Measurements from ENCODE around the gene KIF26A. TPM values are rescaled to one million over a fixed set of nuclear protein-coding genes. Genes with fewer than 3 reads are reported as not detected.
A peak's percentile ranks its signal among the peaks of the same experiment; 100 is the strongest.

Gene KIF26A
- polyA plus RNA-seq, 1 of the 3 experiments (the other 2 are of a cell fraction): 1.7 TPM

DNA sequence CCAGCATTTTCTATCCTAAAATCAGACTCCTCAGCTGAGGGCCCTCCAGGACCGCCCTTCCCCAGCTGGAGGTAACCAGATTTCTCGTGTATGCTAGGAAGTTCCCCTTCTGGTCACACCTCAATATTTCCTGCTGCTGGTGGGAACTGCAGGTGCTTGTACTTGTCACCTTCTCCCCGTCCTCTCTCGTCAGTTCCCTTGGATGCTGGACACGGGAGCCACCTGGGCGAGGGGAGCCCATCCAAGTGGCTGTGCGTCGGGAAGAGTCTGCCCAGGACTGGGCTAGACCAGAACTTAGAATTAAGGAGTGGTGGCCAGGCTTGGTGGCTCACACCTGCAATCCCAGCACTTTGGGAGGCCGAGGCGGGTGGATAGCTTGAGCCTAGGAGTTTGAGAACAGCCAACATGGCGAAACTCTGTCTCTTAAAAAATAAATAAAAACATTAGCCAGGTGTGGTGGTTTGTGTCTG is 23.2 kb upstream of the KIF26A start (continued):
- TF ChIP-seq, protein P1, sequence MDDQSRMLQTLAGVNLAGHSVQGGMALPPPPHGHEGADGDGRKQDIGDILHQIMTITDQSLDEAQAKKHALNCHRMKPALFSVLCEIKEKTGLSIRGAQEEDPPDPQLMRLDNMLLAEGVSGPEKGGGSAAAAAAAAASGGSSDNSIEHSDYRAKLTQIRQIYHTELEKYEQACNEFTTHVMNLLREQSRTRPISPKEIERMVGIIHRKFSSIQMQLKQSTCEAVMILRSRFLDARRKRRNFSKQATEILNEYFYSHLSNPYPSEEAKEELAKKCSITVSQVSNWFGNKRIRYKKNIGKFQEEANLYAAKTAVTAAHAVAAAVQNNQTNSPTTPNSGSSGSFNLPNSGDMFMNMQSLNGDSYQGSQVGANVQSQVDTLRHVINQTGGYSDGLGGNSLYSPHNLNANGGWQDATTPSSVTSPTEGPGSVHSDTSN (IDR thresholded peaks at IDR 0.05): no peak

DNA sequence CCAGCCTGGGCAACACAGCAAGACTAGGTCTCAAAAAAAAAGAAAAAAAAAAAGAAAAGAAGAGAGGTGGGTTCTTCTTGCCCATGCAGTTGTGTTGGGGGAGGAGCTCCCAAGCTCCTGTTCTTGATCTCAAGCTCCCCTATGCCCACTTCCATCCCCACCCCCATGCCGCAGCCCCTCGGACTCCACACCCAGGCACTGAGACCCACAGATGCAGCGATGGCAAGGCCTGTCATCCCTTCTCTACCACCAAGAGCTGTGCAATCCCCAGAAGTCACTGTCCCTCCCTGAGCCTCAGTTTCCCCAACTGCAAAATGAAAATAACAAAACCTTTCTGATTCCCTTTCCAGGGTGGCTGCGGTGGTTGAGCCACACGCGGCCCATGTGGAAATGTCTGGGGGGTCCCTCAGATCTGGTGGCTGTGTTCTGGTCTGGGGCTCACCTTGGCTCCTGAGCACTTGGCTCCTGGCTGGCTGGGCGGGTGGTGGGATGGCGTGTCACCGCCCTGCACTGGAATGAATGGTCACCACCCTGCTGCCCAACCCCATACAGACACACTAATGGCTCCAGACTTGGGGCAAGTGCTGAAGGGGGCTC is 22.6 kb upstream of the KIF26A start:
- Histone ChIP-seq H3K4me1 (ENCODE audit: control insufficient read depth in 1 of 2, insufficient read depth in 2 of 2, low read depth in 1 of 2, low read length in 1 of 2) (peaks cover 0 to 3% of the 10 kb centered on the region in 2 experiments; a peak in 1 of 4 replicates), H3K79me2 (ENCODE audit: insufficient read depth) (no peaks in the 10 kb centered on the region), H3K27ac (ENCODE audit: low read depth in 2 of 2, low read length in 1 of 2) (no peak overlapping the region), H3K9me3 (no peaks in the 10 kb centered on the region), H3K9ac (no peak overlapping the region), H3K4me3 (ENCODE audit: low read depth in 2 of 2, low read length in 1 of 2) (no peak overlapping the region), H3K4me2 (no peak overlapping the region), H2AFZ (ENCODE audit: low read depth) (no peak overlapping the region), H3K36me3 (replicated peaks in 1 of 2; ENCODE audit: control insufficient read depth in 1 of 2, insufficient read depth in 2 of 2, low read length in 1 of 2) (no peaks in the 10 kb centered on the region), H3K9me2 (no peaks in the 10 kb centered on the region), H4K20me1 (ENCODE audit: insufficient read depth) (no peaks in the 10 kb centered on the region), H3F3A (replicated peaks; ENCODE audit: insufficient read depth) (no peaks in the 10 kb centered on the region), H3K27me3 (ENCODE audit: insufficient read depth) (no peaks in the 10 kb centered on the region)
- DNase-seq: peak; percentile 27
- TF ChIP-seq MEF2A (IDR thresholded peaks at IDR 0.05; ENCODE audit: borderline replicate concordance, low read depth): no peak
- TF ChIP-seq NRF1 (IDR thresholded peaks at IDR 0.05; ENCODE audit: low read depth, low read length): no peak
- TF ChIP-seq FOSL2 (IDR thresholded peaks at IDR 0.05; ENCODE audit: borderline replicate concordance, low read depth): no peak
- TF ChIP-seq JUND (IDR thresholded peaks at IDR 0.05): no peak
- TF ChIP-seq, protein P2, sequence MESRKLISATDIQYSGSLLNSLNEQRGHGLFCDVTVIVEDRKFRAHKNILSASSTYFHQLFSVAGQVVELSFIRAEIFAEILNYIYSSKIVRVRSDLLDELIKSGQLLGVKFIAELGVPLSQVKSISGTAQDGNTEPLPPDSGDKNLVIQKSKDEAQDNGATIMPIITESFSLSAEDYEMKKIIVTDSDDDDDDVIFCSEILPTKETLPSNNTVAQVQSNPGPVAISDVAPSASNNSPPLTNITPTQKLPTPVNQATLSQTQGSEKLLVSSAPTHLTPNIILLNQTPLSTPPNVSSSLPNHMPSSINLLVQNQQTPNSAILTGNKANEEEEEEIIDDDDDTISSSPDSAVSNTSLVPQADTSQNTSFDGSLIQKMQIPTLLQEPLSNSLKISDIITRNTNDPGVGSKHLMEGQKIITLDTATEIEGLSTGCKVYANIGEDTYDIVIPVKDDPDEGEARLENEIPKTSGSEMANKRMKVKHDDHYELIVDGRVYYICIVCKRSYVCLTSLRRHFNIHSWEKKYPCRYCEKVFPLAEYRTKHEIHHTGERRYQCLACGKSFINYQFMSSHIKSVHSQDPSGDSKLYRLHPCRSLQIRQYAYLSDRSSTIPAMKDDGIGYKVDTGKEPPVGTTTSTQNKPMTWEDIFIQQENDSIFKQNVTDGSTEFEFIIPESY (IDR thresholded peaks at IDR 0.05; ENCODE audit: borderline replicate concordance, low read depth): no peak
- no peak for TF ChIP-seq YY1 (IDR thresholded peaks at IDR 0.05; ENCODE audit: low read depth)
- no peak for TF ChIP-seq SMC3 (IDR thresholded peaks at IDR 0.05; ENCODE audit: low read depth, low read length)
- no peak for TF ChIP-seq RCOR1 (IDR thresholded peaks at IDR 0.05; ENCODE audit: low read length)
- no peak for TF ChIP-seq TEAD4 (IDR thresholded peaks at IDR 0.05; ENCODE audit: borderline replicate concordance, insufficient read depth)
- TF ChIP-seq POLR2AphosphoS5 (IDR thresholded peaks at IDR 0.05; ENCODE audit: low read depth, low read length): no peak
- no peak for TF ChIP-seq NFIC (IDR thresholded peaks at IDR 0.05; ENCODE audit: borderline replicate concordance)
- 85% methylated on average over 4 of the region's 9 CpGs for WGBS (ENCODE audit: low lambda C conversion rate)
- ChIA-PET CTCF (interaction anchor here (0.7 to 1.8 kb wide), 3 partner anchors 15 to 29 kb away, joined by 3 to 6 read pairs (median 3); no protein-coding TSS in a partner anchor), POLR2A (interaction anchor here (1.0 kb wide), 1 partner anchor 451 kb away, joined by 3 read pairs; no protein-coding TSS in a partner anchor)

DNA sequence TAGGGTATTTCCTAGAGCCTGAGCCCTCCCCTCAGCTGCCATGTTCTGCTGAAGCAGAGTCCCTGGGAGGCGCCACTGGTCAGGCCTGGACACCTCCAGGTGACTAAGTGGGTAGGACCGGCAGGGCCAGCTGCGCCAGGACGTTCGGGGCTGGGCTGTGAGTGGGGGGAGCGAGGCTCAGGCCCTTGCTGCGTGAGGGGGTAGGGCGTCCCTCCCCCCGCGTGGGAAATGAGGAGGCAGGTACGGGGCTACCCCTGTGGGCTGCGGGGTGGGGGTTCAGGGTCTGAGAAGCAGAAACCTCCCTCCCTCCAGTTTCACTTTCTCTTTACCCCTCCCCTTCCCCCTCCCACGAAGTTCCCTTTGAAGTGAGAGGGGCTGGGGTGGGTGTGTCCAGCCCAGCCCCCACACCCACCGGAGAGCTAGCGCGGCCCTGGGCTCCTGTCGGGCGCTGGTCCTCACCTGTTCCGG is 22.1 kb upstream of the KIF26A start:
- peak overlapping the region in 1 of 2 experiments; percentile 6; a peak in 1 of 4 replicates for H3K4me3 ChIP-seq (ENCODE audit: low read depth in 2 of 2, low read length in 1 of 2)
- no peaks in the 10 kb centered on the region for H3K79me2 ChIP-seq (ENCODE audit: insufficient read depth)
- no peaks in the 10 kb centered on the region for H3F3A ChIP-seq (replicated peaks; ENCODE audit: insufficient read depth)
- no peak for TF ChIP-seq GATA2 (CRISPR knock-in tag; IDR thresholded peaks at IDR 0.05)
- ChIA-PET POLR2A (interaction anchor here (1.0 kb wide), 1 partner anchor 450 kb away, joined by 3 read pairs; no protein-coding TSS in a partner anchor), CTCF (interaction anchor here (1.0 to 1.8 kb wide), 2 partner anchors 22 to 29 kb away, joined by 3 to 6 read pairs; no protein-coding TSS in a partner anchor)
- H3K4me1 ChIP-seq (ENCODE audit: control insufficient read depth in 1 of 2, insufficient read depth in 2 of 2, low read depth in 1 of 2, low read length in 1 of 2): no peaks in the 10 kb centered on the region; a peak in 1 of 4 replicates
- no peak overlapping the region for H3K4me2 ChIP-seq
- H3K9me3 ChIP-seq: no peaks in the 10 kb centered on the region
- no peaks in the 10 kb centered on the region for H3K36me3 ChIP-seq (replicated peaks in 1 of 2; ENCODE audit: control insufficient read depth in 1 of 2, insufficient read depth in 2 of 2, low read length in 1 of 2)
- no peak overlapping the region for H2AFZ ChIP-seq (ENCODE audit: low read depth)
- no peaks in the 10 kb centered on the region for H4K20me1 ChIP-seq (ENCODE audit: insufficient read depth)
- DNase-seq: no peak
- H3K9ac ChIP-seq: no peak overlapping the region
- 70% methylated on average over 2 of the region's 19 CpGs for WGBS (ENCODE audit: low lambda C conversion rate)
- H3K27ac ChIP-seq (ENCODE audit: low read depth in 2 of 2, low read length in 1 of 2): no peak overlapping the region
- no peaks in the 10 kb centered on the region for H3K9me2 ChIP-seq
- no peaks in the 10 kb centered on the region for H3K27me3 ChIP-seq (ENCODE audit: insufficient read depth)

All from SK-N-SH (cell line).